ENCODE data around the gene APOC4.

APOC4 gene

DNA sequence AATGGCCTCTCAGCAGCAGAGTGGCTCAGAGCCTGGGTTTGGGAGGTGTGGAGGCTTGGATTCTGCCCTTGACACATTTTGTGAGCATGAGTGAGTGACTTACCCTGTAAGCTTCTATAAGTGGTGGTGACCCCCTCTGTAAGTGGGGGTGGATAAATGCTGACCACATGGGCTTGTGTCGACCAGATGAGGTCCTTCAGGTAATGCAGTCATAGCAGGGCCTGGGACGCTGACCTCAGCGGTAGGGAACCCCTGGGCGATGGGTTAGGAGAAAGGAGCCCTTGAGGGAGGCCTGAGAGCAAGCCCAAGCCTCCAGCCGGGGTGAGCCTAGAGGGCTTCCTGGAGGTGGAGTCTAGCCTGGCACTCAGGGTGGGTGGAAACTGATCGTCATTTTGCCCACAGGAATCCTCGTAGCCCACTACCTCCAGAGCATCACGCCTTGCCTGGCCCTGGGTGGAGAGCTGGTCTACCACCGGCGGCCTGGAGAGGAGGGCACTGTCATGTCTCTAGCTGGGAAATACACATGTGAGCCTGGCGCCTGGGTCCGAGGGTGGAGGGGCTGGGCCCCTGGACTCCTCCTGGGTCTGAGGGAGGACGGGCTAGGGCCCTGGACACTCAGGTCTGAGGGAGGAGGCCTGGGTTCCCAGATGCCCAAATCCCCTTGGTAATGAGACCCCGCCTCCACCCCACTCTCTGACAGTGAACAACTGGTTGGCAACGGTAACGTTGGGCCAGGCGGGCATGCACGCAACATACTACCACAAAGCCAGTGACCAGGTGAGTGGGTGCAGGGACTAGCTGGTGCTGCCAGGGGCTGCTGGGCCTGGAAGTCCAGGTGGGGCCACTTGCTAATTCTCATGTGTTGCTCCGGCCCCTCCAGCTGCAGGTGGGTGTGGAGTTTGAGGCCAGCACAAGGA is 41.5 kb upstream of the APOC4 start:
- H3K4me3 ChIP-seq (ENCODE audit: low read depth, low read length), result no peak overlapping the region
- in situ Hi-C loops (cut with HindIII; ENCODE audit: low sequenced_read_pairs), result no loop called here
- DNase-seq (ENCODE audit: low read depth, low spot score), result no peak
- TF ChIP-seq CTCF (IDR thresholded peaks at IDR 0.05; ENCODE audit: low read depth, low read length), result no peak

- no peak overlapping the region for H3K4me3 ChIP-seq (ENCODE audit: low read depth, low read length)
- in situ Hi-C loops (cut with HindIII; ENCODE audit: low sequenced_read_pairs), result no loop called here
- no peak for DNase-seq (ENCODE audit: low read depth, low spot score)
- no peak for TF ChIP-seq CTCF (IDR thresholded peaks at IDR 0.05; ENCODE audit: low read depth, low read length)
Observed at GRCh38 chr19:44903216-44903601, 38.8 kb upstream of the APOC4 start.

DNA sequence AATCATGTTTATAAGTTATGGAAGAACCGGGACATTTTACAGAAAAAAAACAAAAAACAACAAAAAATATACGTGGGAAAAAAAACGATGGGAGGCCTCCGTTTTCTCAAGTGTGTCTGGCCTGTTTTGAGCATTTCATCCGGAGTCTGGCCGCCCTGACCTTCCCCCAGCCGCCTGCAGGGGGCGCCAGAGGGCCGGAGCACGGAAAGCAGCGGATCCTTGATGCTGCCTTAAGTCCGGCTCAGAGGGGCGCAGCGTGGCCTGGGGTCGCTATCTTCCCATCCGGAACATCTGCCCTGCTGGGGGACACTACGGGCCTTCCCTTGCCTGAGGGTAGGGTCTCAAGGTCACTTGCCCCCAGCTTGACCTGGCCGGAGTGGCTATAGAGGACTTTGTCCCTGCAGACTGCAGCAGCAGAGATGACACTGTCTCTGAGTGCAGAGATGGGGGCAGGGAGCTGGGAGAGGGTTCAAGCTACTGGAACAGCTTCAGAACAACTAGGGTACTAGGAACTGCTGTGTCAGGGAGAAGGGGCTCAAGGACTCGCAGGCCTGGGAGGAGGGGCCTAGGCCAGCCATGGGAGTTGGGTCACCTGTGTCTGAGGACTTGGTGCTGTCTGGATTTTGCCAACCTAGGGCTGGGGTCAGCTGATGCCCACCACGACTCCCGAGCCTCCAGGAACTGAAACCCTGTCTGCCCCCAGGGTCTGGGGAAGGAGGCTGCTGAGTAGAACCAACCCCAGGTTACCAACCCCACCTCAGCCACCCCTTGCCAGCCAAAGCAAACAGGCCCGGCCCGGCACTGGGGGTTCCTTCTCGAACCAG is 38.2 kb upstream of the APOC4 start:
- TF ChIP-seq CTCF (IDR thresholded peaks at IDR 0.05; ENCODE audit: low read depth, low read length), result peak; percentile 99
- peak; percentile 69 for DNase-seq (ENCODE audit: low read depth, low spot score)
- in situ Hi-C loops (cut with HindIII; ENCODE audit: low sequenced_read_pairs), result no loop called here

DNA sequence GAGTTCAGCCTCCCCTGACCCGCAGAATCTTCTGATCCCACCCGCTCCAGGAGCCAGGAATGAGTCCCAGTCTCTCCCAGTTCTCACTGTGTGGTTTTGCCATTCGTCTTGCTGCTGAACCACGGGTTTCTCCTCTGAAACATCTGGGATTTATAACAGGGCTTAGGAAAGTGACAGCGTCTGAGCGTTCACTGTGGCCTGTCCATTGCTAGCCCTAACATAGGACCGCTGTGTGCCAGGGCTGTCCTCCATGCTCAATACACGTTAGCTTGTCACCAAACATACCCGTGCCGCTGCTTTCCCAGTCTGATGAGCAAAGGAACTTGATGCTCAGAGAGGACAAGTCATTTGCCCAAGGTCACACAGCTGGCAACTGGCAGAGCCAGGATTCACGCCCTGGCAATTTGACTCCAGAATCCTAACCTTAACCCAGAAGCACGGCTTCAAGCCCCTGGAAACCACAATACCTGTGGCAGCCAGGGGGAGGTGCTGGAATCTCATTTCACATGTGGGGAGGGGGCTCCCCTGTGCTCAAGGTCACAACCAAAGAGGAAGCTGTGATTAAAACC is 37.5 kb upstream of the APOC4 start:
- no peak overlapping the region for H3K4me3 ChIP-seq (ENCODE audit: low read depth, low read length)
- in situ Hi-C loops (cut with HindIII; ENCODE audit: low sequenced_read_pairs), result no loop called here
- no peak for DNase-seq (ENCODE audit: low read depth, low spot score)
- TF ChIP-seq CTCF (IDR thresholded peaks at IDR 0.05; ENCODE audit: low read depth, low read length), result peak; percentile 20

More for the DNA sequence above, 38.2 kb upstream of the APOC4 start:
- H3K4me3 ChIP-seq (ENCODE audit: low read depth, low read length), result no peak overlapping the region

- in situ Hi-C loops (cut with HindIII; ENCODE audit: low sequenced_read_pairs), result no loop called here
- peak within 1 kb of the TSS; percentile 13 for H3K4me3 ChIP-seq (ENCODE audit: low read depth, low read length)
- TF ChIP-seq CTCF (IDR thresholded peaks at IDR 0.05; ENCODE audit: low read depth, low read length), result no peak
- DNase-seq (ENCODE audit: low read depth, low spot score), result no peak
Observed at GRCh38 chr19:44905437-44906160, 36.4 kb upstream of the APOC4 start, which contains the start of gene APOE. Gene APOE, plus strand, starts transcription at chr19:44905796. Its CDS starts 829 bp downstream, at chr19:44906625.

GRCh38 chr19:44907613-44908012 is 34.4 kb upstream of the APOC4 start:
- H3K4me3 ChIP-seq (ENCODE audit: low read depth, low read length), result no peak overlapping the region
- DNase-seq (ENCODE audit: low read depth, low spot score), result no peak
- TF ChIP-seq CTCF (IDR thresholded peaks at IDR 0.05; ENCODE audit: low read depth, low read length), result no peak
- in situ Hi-C loops (cut with HindIII; ENCODE audit: low sequenced_read_pairs), result no loop called here
